AG04449 (cell line): Measurements from ENCODE around the gene NEK8.

Experiments used
- CTCF ChIA-PET: fragments of 350-600 bp; formaldehyde crosslinking; extraction: SDS; loops from one replicate; lab custom pipeline; 2021; ENCODE audit warnings: antibody characterized with exemption; lab: Yijun Ruan, JAX
- POLR2A ChIA-PET: fragments of 400-600, 350-600 bp; formaldehyde crosslinking; extraction: SDS; loops from one replicate; lab custom pipeline; 2020; ENCODE audit warnings: antibody characterized with exemption, inconsistent platforms; lab: Yijun Ruan, JAX
- DNase-seq: peaks from one replicate; pipeline ENCODE4 v3.0.0-alpha.2; 2010; ENCODE audit warnings: low read depth, low spot score
- H3K4me3 ChIP-seq: 2 replicates; pipeline ENCODE4 v1.5.1; 2011; ENCODE audit warnings: low read depth, mild to moderate bottlenecking, control low read depth, low read length
- TF ChIP-seq, protein P1 (sequence below): IDR thresholded peaks from one replicate; pipeline ENCODE4 v1.5.1; 2011; ENCODE audit warnings: mild to moderate bottlenecking, moderate library complexity, low read length, control low read depth, inconsistent platforms; ENCODE audit not compliant: insufficient read depth; ENCODE audit errors: missing control alignments

NEK8 gene

DNA sequence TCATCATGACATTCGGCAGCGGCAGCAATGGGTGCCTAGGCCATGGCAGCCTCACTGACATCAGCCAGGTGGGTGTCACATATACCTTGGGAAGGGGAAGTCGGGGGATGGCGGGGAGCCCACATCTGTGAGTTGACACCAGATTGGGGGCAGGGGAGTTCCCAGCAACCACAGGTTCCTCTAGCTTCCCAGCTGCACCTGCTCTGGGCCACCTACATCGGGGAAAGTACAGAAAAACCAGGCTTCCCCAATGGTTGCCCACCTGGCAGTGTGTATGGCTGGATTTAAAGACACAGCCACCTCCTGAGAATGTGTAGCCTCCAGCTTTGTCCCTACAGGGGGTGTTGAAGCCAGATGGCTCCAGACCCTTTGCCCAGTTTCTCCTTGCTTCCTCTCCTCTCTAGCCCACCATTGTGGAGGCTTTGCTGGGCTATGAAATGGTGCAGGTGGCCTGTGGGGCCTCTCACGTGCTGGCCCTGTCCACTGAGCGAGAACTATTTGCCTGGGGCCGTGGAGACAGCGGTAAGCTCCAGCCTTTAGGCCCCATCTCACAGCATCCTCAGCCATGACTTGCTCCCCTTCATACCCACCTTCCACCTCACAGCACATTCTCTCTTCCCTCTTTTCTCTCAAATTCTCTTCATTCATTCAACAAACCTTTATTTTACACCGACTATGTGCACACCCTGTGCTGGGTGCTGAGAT, 10.2 kb downstream of the NEK8 start:
- no peak overlapping the region for H3K4me3 ChIP-seq
- TF ChIP-seq, protein P1, sequence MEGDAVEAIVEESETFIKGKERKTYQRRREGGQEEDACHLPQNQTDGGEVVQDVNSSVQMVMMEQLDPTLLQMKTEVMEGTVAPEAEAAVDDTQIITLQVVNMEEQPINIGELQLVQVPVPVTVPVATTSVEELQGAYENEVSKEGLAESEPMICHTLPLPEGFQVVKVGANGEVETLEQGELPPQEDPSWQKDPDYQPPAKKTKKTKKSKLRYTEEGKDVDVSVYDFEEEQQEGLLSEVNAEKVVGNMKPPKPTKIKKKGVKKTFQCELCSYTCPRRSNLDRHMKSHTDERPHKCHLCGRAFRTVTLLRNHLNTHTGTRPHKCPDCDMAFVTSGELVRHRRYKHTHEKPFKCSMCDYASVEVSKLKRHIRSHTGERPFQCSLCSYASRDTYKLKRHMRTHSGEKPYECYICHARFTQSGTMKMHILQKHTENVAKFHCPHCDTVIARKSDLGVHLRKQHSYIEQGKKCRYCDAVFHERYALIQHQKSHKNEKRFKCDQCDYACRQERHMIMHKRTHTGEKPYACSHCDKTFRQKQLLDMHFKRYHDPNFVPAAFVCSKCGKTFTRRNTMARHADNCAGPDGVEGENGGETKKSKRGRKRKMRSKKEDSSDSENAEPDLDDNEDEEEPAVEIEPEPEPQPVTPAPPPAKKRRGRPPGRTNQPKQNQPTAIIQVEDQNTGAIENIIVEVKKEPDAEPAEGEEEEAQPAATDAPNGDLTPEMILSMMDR = no peak
- ChIA-PET POLR2A (interaction anchor here (0.6 to 1.1 kb wide), 2 partner anchors 17 to 19 kb away, joined by 3 to 4 read pairs; partner anchors contain the start of gene RPL23A), CTCF (interaction anchor here (0.9 to 2.7 kb wide), 4 partner anchors 10 to 12 kb away, joined by 3 to 9 read pairs (median 3); partner anchors contain the start of gene NEK8)
- no peak for DNase-seq

DNA sequence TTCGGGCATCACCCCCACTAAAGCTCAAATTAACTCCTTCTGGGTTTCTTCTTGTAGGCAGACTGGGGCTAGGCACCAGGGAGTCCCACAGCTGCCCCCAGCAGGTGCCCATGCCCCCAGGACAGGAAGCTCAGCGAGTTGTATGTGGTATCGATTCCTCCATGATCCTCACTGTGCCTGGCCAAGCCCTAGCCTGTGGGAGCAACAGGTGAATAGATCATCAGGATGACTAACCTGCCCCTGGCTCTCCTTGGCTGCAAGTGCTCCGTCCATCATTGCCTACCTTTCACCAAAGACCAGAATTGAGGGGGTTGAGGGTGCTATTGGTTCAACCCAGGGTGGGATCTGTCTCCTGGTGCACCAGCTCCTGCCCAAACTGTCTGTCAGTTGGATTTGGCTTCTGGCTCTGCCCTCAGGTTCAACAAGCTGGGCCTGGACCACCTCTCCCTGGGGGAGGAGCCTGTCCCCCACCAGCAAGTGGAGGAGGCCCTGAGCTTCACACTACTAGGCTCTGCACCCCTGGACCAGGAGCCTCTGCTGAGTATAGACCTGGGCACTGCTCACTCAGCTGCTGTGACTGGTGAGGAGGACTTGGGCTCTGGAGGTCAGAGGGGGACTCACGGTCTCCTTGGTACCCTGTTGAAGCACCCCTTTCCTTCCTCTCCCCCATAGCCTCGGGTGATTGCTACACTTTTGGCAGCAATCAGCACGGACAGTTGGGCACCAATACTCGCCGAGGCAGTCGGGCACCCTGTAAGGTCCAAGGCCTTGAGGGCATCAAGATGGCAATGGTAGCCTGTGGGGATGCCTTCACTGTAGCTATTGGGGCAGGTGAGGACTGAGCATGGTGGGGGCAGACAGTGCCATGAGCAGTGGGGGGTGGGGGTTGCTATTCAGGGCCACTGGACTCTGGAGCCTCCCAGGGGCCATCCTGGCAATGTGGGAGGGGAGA, 12.1 kb downstream of the NEK8 start:
- H3K4me3 ChIP-seq = no peak overlapping the region
- ChIA-PET CTCF (interaction anchor here (1.5 to 17.9 kb wide), 5 partner anchors 9 to 213 kb away, joined by 3 to 603 read pairs (median 9); partner anchors contain the start of genes NEK8, RPL23A and TLCD1), POLR2A (interaction anchor here (13.2 kb wide), 1 partner anchor 13 kb away, joined by 174 read pairs; the partner anchor contains the start of genes NEK8 and TLCD1)
- no peak for DNase-seq
- TF ChIP-seq, protein P1 = no peak

DNA sequence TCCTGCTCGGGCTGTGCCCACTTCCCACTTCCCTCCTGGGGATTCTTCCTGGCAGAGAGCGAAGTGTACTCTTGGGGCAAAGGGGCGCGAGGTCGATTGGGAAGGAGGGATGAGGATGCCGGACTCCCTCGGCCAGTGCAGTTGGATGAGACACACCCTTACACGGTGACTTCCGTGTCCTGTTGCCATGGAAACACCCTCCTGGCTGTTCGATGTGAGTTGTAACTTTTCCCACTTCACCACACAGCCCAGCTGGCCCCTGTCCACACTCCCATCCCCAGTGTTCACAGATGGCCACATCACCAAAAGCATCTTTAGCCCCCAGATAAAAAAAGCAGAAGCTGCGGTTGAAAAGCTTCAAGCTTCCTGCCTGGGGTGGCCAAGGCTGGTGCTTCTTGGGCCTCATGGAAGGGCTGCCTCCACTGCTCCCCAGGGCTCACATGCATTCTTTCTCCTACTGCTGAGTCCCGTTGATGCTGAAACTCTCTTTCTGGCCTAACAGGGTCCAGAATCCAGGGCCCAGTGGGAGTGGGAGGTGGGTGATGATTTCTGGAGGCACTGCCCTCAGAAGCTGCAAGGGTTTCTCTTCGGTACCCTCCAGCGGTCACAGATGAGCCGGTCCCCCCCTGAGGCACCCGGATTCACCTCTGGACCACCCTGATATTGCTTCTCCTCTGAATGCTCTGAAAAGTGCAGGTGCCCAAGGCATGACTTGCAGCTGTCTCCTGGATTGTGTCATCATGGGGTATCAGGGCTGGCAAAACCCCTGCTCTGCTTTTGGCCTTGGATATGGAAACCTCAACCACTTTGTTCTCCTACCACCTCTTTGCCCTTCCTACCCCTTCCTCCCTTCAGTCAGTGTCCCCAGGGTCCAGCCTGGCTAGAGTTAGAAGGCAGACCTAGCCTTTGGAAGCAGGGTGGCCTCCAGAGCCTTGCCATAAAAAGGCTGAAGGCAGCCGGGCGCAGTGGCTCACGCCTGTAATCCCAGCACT, 13.1 kb downstream of the NEK8 start:
- DNase-seq = no peak
- POLR2A ChIA-PET = interaction anchor here (13.2 kb wide), 1 partner anchor 14 kb away, joined by 174 read pairs; the partner anchor contains the start of genes NEK8 and TLCD1
- TF ChIP-seq, protein P1 = no peak
- H3K4me3 ChIP-seq = no peak overlapping the region
- CTCF ChIA-PET = interaction anchor here (1.0 to 17.9 kb wide), 5 partner anchors 8 to 212 kb away, joined by 3 to 603 read pairs (median 8); partner anchors contain the start of genes NEK8, RPL23A and TLCD1

DNA sequence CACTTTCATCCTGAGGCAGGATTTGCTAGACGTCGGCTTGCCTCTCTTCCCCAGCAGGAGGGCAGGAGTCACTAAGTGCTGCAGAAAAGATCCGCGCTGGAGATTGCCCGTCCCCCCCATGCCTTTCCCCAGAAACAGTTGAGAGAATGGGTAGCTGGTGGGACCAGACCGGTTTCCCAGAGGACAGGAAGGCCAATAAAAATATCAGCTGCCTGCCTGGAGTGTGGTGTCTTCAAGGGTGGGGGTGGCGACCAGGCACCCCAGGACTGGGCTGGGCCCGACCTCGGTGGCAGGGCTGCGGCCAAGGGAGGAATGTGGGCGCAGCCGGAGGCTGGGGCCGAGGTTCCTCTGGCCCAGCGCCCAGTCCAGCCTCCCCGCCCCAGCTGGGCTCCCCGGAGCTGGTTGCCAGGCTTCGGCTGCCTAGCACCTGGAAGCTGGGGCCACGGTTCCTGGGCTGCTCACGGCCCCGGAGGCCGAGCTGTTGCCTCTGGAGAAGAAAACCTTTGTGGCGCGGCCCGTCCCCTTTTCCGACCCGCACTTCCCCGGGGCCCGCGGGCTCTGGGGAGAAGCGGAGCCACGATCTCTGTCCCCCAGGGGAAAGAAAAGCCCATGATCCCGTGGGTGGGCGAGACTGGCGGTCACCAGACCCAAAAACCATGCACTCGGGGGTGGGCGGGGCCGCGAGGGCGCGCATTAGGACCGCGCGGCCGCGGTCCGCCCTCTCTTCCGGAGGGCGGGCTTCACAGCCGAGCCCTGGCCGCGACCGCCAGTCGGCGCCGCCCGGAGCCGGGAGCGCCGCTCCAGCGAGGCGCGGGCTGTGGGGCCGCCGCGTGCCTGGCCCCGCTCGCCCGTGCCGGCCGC, 14.9 kb downstream of the NEK8 start, which contains the start of gene TRAF4:
Gene TRAF4, plus strand, starts transcription at position 769 of the 861 bp plus-strand sequence. CDS start 102 bp downstream, outside the sequence.
- CTCF ChIA-PET = interaction anchor here (1.2 to 17.9 kb wide), 5 partner anchors 9 to 172 kb away, joined by 3 to 603 read pairs (median 16); partner anchors contain the start of genes NEK8, RPL23A and TLCD1
- POLR2A ChIA-PET = interaction anchor here (0.8 to 13.2 kb wide), 5 partner anchors 9 to 67 kb away, joined by 3 to 174 read pairs (median 3); partner anchors contain the start of genes NEK8 and TLCD1
- H3K4me3 ChIP-seq = peak within 1 kb of the TSS; percentile 93
- TF ChIP-seq, protein P1 = peak; percentile 6
- no peak for DNase-seq
